OCI-LY1 (cell line): ENCODE data around the gene HACE1.

Source experiments
- EZH2 ChIP-seq: fragments of 200-600 bp; sonication (generic), shearing (Covaris generic); IDR thresholded peaks from 2 replicates; pipeline ENCODE4 v1.8.0; 2017; ENCODE audit warnings: borderline replicate concordance, mixed run types, mild to moderate bottlenecking, antibody characterized with exemption, low read length, moderate library complexity, mixed read lengths
- TF ChIP-seq, protein P1 (sequence below): fragments of 200-600 bp; sonication (generic), shearing (Covaris generic); IDR thresholded peaks from 2 replicates; pipeline ENCODE4 v1.5.1; 2017; ENCODE audit warnings: mild to moderate bottlenecking, antibody characterized with exemption, low read length, moderate library complexity, mixed read lengths

DNA sequence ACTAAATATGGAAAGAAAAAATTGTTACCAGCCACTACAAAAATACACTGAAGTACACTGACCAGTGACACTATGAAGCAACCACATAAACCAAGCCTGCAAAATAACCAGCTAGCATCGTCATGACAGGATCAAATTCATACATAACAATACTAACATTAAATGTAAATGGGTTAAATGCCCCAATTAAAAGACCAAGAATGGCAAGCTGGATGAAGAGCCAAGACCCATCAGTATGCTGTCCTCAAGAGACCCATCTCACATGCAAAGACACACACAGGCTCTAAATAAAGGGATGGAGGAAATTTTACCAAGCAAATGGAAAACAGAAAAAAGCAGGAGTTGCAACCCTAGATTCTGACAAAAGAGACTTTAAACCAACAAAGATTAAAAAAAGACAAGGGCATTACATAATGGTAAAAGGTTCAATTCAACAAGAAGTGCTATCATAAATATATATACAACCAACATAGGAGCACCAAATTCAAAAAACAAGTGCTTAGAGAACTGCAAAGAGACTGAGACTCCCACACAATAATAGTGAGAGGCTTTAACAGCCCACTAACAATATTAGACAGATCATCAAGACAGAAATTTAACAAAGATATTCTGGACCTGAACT, 104.8 kb downstream of the HACE1 start:
- TF ChIP-seq EZH2 = no peak
- TF ChIP-seq, protein P1, sequence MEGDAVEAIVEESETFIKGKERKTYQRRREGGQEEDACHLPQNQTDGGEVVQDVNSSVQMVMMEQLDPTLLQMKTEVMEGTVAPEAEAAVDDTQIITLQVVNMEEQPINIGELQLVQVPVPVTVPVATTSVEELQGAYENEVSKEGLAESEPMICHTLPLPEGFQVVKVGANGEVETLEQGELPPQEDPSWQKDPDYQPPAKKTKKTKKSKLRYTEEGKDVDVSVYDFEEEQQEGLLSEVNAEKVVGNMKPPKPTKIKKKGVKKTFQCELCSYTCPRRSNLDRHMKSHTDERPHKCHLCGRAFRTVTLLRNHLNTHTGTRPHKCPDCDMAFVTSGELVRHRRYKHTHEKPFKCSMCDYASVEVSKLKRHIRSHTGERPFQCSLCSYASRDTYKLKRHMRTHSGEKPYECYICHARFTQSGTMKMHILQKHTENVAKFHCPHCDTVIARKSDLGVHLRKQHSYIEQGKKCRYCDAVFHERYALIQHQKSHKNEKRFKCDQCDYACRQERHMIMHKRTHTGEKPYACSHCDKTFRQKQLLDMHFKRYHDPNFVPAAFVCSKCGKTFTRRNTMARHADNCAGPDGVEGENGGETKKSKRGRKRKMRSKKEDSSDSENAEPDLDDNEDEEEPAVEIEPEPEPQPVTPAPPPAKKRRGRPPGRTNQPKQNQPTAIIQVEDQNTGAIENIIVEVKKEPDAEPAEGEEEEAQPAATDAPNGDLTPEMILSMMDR = no peak
